ENCODE data around the gene SEC61B. TPM values are rescaled to one million over a fixed set of nuclear protein-coding genes. Genes with fewer than 3 reads are reported as not detected.

The SEC61B gene
- total RNA-seq, 4 donors from 2014 or later = 41.0 to 99.0 (median 75.1) TPM

- 92 to 96% methylated on average over 15 to 17 of the region's 17 CpGs for whole genome bisulfite sequencing, 2 donors
- DNase-seq (ENCODE audit: low spot score in 2 of 2) = no peak
- no peaks in the 10 kb centered on the region for H3K36me3 ChIP-seq
- no peak overlapping the region for H3K27ac ChIP-seq
- H3K27me3 ChIP-seq = no peaks in the 10 kb centered on the region
- no peak for TF ChIP-seq POLR2A (IDR thresholded peaks at IDR 0.05)
- H3K4me3 ChIP-seq = no peak overlapping the region
- H3K4me1 ChIP-seq = peaks cover 0 to 9% (median 0%) of the 10 kb centered on the region in 4 donors
- H3K9me3 ChIP-seq = no peaks in the 10 kb centered on the region
These were observed 42.9 kb upstream of the SEC61B start for GRCh38 chr9:99178912-99179872.

DNA sequence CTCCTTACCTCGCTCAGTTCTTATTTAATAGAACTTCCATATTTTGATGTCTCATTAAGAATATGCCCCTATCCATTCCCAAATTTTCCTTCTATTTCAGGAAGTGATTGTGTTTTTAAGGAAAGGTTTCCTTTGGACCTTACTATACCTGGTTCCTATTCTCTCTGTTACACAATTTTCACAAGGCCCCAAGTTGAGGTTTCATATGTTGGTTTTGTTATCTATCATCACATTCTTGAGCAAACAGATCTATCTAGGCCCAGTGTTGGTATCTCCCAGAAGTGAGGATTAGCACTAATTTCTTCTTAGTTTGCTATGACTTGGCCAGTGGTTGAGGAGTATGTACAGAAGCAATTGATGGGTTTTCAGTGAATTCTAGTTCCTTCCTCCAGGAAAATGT lies 41.9 kb upstream of the SEC61B start:
- WGBS, 2 donors = 98 to 100% methylated on average over 1 of the region's 1 CpG
- DNase-seq (ENCODE audit: low spot score in 2 of 2) = no peak
- Histone ChIP-seq H3K9me3 (no peaks in the 10 kb centered on the region), H3K27me3 (no peaks in the 10 kb centered on the region), H3K27ac (no peak overlapping the region), H3K4me3 (no peak overlapping the region), H3K4me1 (peaks cover 0 to 14% (median 0%) of the 10 kb centered on the region in 4 donors), H3K36me3 (no peaks in the 10 kb centered on the region)
- TF ChIP-seq POLR2A (IDR thresholded peaks at IDR 0.05) = no peak
- no peak for TF ChIP-seq CTCF (IDR thresholded peaks at IDR 0.05)
- no peak for TF ChIP-seq EP300 (IDR thresholded peaks at IDR 0.05)

DNA sequence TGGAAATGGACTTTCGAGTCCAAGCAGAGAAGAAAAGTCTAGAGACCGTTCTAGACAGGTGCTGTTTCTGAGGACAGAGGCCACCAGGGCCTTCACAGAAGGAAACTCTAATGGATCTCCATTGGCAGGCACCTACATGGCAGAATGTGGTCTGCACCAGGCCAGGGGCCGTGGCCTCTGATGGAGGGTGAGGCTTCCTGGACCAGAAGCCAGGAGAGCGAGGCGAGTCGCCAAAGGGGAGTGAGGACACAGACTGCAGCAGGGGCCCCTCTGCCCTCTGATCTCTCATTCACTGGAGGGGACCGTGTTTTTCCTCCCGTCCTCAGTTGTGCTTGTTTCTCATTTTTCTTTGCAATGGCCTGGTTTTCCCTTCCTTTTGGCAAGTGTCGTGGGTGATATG lies 41.4 kb upstream of the SEC61B start:
- Histone ChIP-seq H3K4me1 (peaks cover 0 to 14% (median 0%) of the 10 kb centered on the region in 4 donors), H3K4me3 (no peak overlapping the region), H3K27ac (no peak overlapping the region), H3K27me3 (no peaks in the 10 kb centered on the region), H3K9me3 (no peaks in the 10 kb centered on the region), H3K36me3 (no peaks in the 10 kb centered on the region)
- 91 to 95% methylated on average over 9 of the region's 9 CpGs for WGBS, 2 donors
- TF ChIP-seq EP300 (IDR thresholded peaks at IDR 0.05) (no peak), POLR2A (IDR thresholded peaks at IDR 0.05) (no peak), CTCF (IDR thresholded peaks at IDR 0.05) (no peak)
- DNase-seq (ENCODE audit: low spot score in 2 of 2) = no peak

DNA sequence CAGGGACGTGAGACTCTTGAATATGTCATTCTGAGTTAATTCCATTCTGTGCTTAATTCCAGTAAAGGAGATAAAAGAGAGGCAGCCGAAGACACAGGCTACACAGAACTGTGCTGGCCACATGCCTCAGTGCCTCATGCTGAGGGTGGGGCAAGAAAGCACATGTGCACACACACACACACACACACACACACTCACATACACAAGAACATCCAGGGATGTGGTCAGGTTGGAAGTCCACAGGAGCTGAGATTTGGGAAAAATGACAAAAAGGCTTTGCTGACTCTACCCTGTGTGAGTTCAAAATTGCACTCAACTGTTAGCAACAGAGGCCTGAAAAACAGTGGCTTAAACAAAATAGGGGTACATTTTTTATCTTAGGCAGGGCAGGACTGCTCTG lies 40.9 kb upstream of the SEC61B start:
- Histone ChIP-seq H3K4me3 (no peak overlapping the region), H3K9me3 (no peaks in the 10 kb centered on the region), H3K4me1 (peaks cover 0 to 14% (median 0%) of the 10 kb centered on the region in 4 donors), H3K27ac (no peak overlapping the region), H3K36me3 (no peaks in the 10 kb centered on the region), H3K27me3 (no peaks in the 10 kb centered on the region)
- 78 to 88% methylated on average over 2 of the region's 2 CpGs for WGBS, 2 donors
- TF ChIP-seq CTCF (IDR thresholded peaks at IDR 0.05) = no peak
- no peak for TF ChIP-seq POLR2A (IDR thresholded peaks at IDR 0.05)
- DNase-seq (ENCODE audit: low spot score in 2 of 2) = no peak

- Histone ChIP-seq H3K27ac (no peak overlapping the region), H3K36me3 (no peaks in the 10 kb centered on the region), H3K27me3 (no peaks in the 10 kb centered on the region), H3K4me3 (no peak overlapping the region), H3K4me1 (peaks cover 0 to 14% (median 0%) of the 10 kb centered on the region in 4 donors), H3K9me3 (no peaks in the 10 kb centered on the region)
- WGBS, 2 donors = 70 to 71% methylated on average over 4 of the region's 4 CpGs
- TF ChIP-seq CTCF (IDR thresholded peaks at IDR 0.05) (no peak), EP300 (IDR thresholded peaks at IDR 0.05) (no peak), POLR2A (IDR thresholded peaks at IDR 0.05) (no peak)
- DNase-seq (ENCODE audit: low spot score in 2 of 2) = no peak
These were observed 40.5 kb upstream of the SEC61B start for GRCh38 chr9:99181621-99182020.
